ENCODE results near the gene SLC25A1.

DNA sequence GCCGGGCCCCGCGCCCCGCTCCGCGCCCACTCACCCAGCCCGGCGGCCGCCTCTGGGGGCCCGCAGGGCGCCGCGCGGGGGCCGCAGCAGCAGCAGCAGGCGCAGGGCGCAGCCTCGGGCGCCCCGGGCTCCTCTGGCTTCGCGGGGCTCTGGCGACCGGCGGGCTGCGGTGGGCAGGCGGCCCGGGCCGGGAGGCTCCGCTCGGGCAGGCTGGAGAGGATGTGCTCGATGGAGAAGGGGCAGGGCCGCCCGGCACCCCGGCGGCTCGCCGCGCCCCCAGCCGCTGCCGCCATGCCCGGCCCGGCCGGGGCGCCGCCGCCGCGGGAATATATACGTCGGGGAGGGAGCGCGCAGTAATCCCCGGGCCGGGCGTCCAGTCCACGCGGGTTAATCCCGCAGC is 28.5 kb downstream of the SLC25A1 start, which contains the start of gene GSC2:
- TF ChIP-seq JUND (IDR thresholded peaks at IDR 0.05) = no peak
- TF ChIP-seq, protein P1, sequence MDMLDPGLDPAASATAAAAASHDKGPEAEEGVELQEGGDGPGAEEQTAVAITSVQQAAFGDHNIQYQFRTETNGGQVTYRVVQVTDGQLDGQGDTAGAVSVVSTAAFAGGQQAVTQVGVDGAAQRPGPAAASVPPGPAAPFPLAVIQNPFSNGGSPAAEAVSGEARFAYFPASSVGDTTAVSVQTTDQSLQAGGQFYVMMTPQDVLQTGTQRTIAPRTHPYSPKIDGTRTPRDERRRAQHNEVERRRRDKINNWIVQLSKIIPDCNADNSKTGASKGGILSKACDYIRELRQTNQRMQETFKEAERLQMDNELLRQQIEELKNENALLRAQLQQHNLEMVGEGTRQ (IDR thresholded peaks at IDR 0.05; ENCODE audit: borderline replicate concordance, low read depth, low read length) = no peak
- TF ChIP-seq YY1 (IDR thresholded peaks at IDR 0.05; ENCODE audit: low read depth) = no peak
- TF ChIP-seq, protein P2, sequence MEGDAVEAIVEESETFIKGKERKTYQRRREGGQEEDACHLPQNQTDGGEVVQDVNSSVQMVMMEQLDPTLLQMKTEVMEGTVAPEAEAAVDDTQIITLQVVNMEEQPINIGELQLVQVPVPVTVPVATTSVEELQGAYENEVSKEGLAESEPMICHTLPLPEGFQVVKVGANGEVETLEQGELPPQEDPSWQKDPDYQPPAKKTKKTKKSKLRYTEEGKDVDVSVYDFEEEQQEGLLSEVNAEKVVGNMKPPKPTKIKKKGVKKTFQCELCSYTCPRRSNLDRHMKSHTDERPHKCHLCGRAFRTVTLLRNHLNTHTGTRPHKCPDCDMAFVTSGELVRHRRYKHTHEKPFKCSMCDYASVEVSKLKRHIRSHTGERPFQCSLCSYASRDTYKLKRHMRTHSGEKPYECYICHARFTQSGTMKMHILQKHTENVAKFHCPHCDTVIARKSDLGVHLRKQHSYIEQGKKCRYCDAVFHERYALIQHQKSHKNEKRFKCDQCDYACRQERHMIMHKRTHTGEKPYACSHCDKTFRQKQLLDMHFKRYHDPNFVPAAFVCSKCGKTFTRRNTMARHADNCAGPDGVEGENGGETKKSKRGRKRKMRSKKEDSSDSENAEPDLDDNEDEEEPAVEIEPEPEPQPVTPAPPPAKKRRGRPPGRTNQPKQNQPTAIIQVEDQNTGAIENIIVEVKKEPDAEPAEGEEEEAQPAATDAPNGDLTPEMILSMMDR (IDR thresholded peaks at IDR 0.05) = no peak
- TF ChIP-seq TEAD4 (IDR thresholded peaks at IDR 0.05; ENCODE audit: borderline replicate concordance, insufficient read depth) = no peak
- TF ChIP-seq, protein P3, sequence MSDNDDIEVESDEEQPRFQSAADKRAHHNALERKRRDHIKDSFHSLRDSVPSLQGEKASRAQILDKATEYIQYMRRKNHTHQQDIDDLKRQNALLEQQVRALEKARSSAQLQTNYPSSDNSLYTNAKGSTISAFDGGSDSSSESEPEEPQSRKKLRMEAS (IDR thresholded peaks at IDR 0.05; ENCODE audit: low read depth) = no peak
- no peak for TF ChIP-seq FOSL2 (IDR thresholded peaks at IDR 0.05; ENCODE audit: borderline replicate concordance, low read depth)
- TF ChIP-seq POLR2AphosphoS5 (IDR thresholded peaks at IDR 0.05; ENCODE audit: low read depth, low read length) = no peak
